Measurements from ENCODE around the gene PEX5L.

- TF ChIP-seq, protein P1, sequence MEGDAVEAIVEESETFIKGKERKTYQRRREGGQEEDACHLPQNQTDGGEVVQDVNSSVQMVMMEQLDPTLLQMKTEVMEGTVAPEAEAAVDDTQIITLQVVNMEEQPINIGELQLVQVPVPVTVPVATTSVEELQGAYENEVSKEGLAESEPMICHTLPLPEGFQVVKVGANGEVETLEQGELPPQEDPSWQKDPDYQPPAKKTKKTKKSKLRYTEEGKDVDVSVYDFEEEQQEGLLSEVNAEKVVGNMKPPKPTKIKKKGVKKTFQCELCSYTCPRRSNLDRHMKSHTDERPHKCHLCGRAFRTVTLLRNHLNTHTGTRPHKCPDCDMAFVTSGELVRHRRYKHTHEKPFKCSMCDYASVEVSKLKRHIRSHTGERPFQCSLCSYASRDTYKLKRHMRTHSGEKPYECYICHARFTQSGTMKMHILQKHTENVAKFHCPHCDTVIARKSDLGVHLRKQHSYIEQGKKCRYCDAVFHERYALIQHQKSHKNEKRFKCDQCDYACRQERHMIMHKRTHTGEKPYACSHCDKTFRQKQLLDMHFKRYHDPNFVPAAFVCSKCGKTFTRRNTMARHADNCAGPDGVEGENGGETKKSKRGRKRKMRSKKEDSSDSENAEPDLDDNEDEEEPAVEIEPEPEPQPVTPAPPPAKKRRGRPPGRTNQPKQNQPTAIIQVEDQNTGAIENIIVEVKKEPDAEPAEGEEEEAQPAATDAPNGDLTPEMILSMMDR (IDR thresholded peaks at IDR 0.05) = no peak
- TF ChIP-seq POLR2AphosphoS5 (IDR thresholded peaks at IDR 0.05) (no peak), POLR2A (IDR thresholded peaks at IDR 0.05) (no peak), EP300 (IDR thresholded peaks at IDR 0.05) (no peak)
Measured at GRCh38 chr3:179945569-179945968, 91.2 kb downstream of the PEX5L start.

Data from stomach (tissue), 4 donors.